WI38 (cell line): ENCODE data around the gene MALT1.

Experiments used
- H3K4me3 ChIP-seq: 2 replicates; pipeline ENCODE4 v1.5.1; 2011; ENCODE audit warnings: low read depth, mild to moderate bottlenecking, control low read depth, low read length
- CTCF ChIP-seq: IDR thresholded peaks from 2 replicates; pipeline ENCODE4 v1.5.1; 2012; ENCODE audit warnings: low read depth, mild to moderate bottlenecking, control low read depth, low read length

The MALT1 gene

GRCh38 chr18:58666176-58666575 is 5.1 kb upstream of the MALT1 start:
- no peak for TF ChIP-seq CTCF
- no peak overlapping the region for H3K4me3 ChIP-seq

GRCh38 chr18:58668211-58668610 is 3.1 kb upstream of the MALT1 start:
- TF ChIP-seq CTCF: no peak
- no peak overlapping the region for H3K4me3 ChIP-seq

- TF ChIP-seq CTCF: no peak
These were observed 2.4 kb upstream of the MALT1 start for GRCh38 chr18:58668897-58669296.

GRCh38 chr18:58669731-58670378 is 1.4 kb upstream of the MALT1 start:
- H3K4me3 ChIP-seq: no peak overlapping the region; the same call in none of the 2 replicates

More at GRCh38 chr18:58668897-58669296, 2.4 kb upstream of the MALT1 start:
- no peak overlapping the region for H3K4me3 ChIP-seq

GRCh38 chr18:58670404-58671110 is 708 bp upstream of the MALT1 start:
- H3K4me3 ChIP-seq: peak overlapping the region; percentile 82
- TF ChIP-seq CTCF: no peak

More at GRCh38 chr18:58669731-58670378, 1.4 kb upstream of the MALT1 start:
- no peak for TF ChIP-seq CTCF

- H3K4me3 ChIP-seq: peak overlapping the region; percentile 82
- TF ChIP-seq CTCF: no peak
These were observed 633 bp downstream of the MALT1 start for GRCh38 chr18:58671632-58672564.

- no peak overlapping the region for H3K4me3 ChIP-seq
- no peak for TF ChIP-seq CTCF
These were observed 2.9 kb downstream of the MALT1 start for GRCh38 chr18:58674159-58674558.
